GM12872 (cell line): ENCODE measurements around the gene SCN4B.

Experiments used
- CTCF ChIP-seq: IDR thresholded peaks from 3 replicates; pipeline ENCODE4 v1.5.1; 2011; ENCODE audit warnings: low read depth, mild to moderate bottlenecking, low read length, moderate library complexity; ENCODE audit not compliant: insufficient read depth

The SCN4B gene

DNA sequence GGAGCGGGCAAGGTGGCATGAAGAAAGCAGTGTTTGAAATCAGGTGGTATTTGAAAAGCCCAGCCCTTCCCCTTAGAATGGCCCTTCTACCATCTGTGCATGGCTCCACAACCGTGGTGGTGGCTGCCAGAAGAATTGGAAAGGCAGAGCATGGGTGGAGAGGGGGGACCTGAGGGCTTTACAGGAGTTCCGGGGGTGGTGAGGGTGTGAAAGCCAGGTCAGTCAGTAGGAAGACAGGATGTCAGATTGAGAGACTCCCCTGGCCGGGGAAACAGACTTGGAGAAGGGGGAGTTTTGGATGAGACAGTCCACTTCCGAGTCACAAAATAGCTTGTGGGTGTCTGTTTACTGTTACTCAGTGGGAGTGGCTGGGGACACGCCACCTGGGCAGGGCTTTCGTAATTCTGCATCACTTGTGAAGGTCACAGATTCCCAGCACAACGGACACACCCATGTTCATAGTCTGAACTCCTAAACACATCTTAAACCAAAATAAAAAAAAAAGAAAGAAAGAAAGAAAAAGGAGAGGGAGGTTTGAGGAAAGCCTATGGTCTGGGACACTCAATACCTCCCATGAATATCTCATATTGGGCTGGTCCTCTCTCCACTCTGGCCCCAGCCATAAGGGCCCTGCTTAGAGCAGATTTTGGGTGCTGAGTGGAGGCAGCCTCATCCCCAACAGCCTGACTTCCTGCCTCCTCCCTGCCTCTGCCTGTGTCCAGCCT lies 41.4 kb downstream of the SCN4B start:
- TF ChIP-seq CTCF, result no peak

GRCh38 chr11:118109231-118109630 lies 43.4 kb downstream of the SCN4B start:
- no peak for TF ChIP-seq CTCF

DNA sequence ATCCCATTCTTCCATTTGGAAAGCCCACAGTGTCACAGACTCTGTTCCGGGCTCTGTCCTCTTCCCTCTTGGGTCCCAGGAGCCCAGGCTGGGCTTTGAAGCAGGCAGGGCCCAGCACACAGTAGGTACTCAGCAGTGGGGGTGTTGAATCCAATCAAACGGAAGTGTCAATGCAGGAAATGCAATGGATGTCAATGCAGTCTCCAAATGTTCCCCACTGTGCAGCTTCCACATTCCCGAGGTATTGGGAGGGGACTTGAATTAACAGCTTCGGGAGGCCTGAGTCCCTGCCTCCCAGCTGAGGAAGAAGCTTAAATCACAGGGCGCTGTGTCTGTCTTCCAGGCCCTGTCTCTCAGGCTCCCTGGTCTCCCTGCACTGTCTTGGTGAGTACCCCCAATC lies 44.1 kb downstream of the SCN4B start:
- no peak for TF ChIP-seq CTCF

DNA sequence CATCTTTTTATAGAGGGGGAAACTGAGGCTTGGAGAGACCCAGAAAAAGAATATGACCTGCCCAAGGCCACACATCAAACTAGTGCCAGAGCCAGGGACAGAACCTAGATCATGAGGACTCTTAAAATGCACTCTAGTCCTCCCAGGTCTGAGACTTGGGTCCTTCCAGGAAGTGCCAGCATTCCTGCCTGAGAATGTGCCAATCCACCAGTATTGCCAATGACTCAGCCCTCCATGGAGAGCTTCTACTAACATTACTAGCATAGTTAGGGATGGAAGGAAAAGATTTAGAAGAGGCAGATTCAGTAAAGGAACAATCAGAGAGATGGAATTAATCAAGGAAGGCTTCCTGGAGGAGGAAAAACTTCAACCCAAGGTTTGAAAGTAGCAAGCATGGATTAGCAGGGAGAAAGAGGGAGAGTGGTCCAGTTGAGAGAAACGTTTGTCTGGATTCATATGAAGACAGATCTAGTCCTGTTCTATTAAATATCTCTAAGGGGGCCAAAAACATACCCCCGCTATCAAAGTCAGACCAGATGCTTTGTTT lies 45.8 kb downstream of the SCN4B start:
- TF ChIP-seq CTCF, result no peak

DNA sequence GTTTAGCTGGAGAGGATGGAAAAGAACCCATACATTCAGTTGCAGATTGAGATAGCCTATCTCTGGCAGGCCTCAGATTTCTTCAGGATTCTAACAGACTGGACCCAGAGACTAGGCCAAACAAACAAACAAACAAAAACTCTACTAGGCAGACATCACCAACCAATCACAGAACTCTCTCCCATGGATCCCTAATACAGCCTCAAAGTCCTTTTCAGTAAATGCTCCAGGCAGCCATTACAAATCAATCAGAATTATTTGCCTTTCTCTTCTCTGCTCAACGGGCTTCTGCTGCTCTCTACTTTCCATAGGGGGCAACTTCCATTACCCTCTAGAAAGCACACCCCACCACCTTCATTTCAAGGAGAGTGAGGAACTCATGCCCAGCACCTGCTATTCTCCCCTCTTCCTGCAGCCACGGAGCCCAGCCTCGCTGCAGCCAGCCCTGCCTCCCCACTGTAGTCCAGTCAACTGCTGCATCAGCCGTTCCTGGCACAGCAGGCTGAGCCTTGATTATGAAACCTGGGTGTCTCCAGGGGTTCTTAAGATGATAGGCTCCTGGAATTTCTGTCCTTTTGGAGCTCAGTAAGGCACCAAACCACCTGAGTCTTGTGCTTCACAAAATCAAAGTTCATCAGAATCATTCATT lies 46.8 kb downstream of the SCN4B start:
- TF ChIP-seq CTCF, result no peak

- TF ChIP-seq CTCF, result no peak
Measured at GRCh38 chr11:118104491-118104890, 48.1 kb downstream of the SCN4B start.

GRCh38 chr11:118102721-118103261 lies 49.8 kb downstream of the SCN4B start:
- no peak for TF ChIP-seq CTCF
